DND-41 (cell line): Measurements from ENCODE around the gene RBM25.

Experiments used
- EZH2 ChIP-seq: IDR thresholded peaks from 3 replicates; pipeline ENCODE4 v1.6.1; 2012; ENCODE audit warnings: borderline replicate concordance, low read depth, mild to moderate bottlenecking, moderate library complexity, low read length, inconsistent platforms; ENCODE audit not compliant: severe bottlenecking
- TF ChIP-seq, protein P1 (sequence below): IDR thresholded peaks from 2 replicates; pipeline ENCODE4 v1.5.1; 2012; ENCODE audit warnings: borderline replicate concordance, low read length, moderate library complexity, mild to moderate bottlenecking; ENCODE audit not compliant: poor library complexity, severe bottlenecking; ENCODE audit errors: extremely low read depth

DNA sequence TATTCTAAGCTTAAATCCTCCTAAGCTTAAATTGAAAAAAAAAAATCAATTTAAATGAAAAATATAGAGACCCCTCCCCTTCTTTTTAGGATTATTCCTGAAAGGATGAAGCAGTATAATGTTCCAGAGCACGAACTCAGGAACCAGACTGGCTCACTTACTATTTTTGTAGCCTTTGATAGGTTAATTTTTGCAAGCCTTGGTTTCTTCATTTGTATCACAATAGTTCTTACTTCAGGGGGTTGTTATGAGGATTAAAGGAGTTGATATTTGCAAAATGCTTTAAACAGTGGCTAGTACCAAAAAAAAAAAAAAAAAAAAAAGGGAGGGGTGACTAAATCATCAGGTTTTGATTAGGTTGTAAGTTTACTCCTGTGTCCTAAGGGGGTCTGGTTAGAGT is 3.1 kb upstream of the RBM25 start:
- TF ChIP-seq, protein P1, sequence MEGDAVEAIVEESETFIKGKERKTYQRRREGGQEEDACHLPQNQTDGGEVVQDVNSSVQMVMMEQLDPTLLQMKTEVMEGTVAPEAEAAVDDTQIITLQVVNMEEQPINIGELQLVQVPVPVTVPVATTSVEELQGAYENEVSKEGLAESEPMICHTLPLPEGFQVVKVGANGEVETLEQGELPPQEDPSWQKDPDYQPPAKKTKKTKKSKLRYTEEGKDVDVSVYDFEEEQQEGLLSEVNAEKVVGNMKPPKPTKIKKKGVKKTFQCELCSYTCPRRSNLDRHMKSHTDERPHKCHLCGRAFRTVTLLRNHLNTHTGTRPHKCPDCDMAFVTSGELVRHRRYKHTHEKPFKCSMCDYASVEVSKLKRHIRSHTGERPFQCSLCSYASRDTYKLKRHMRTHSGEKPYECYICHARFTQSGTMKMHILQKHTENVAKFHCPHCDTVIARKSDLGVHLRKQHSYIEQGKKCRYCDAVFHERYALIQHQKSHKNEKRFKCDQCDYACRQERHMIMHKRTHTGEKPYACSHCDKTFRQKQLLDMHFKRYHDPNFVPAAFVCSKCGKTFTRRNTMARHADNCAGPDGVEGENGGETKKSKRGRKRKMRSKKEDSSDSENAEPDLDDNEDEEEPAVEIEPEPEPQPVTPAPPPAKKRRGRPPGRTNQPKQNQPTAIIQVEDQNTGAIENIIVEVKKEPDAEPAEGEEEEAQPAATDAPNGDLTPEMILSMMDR: no peak
- no peak for TF ChIP-seq EZH2
